ENCODE results near the gene PKDREJ. TPM values are rescaled to one million over a fixed set of nuclear protein-coding genes. Genes with fewer than 3 reads are reported as not detected.

The PKDREJ gene
- total and polyA plus RNA-seq, 2 of the 4 experiments (the other 2 are of a cell fraction): 0.02 TPM; not detected in 1

DNA sequence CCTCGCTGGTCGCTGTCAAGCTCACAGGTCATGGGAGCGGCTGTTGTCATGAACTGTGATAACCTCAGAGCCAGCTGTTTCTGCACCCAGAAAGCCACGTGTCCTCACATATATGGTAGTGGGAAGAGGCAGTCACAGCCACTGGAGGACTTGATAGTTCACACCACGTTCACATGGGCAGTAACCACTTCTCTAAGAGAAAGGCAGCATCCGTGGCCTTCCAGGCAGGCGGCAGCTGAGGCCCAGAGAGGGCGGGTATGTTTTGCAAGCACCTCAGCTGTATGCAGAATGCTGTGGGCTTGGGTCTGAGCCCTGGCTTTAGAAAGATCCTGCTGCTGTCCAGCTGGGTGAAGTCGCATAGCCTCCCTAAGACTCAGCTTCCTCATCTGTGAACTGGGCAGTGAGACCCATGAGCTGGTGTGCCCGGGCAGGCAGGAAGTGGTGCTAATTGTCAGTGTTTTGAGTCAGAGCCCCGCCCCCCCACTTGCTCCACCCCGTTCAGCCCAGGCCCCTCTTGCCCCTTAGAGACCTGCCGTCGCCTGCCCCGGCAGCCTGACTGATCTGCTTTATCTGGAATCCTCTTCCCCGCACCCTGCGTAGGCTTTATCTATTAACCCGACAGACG lies 18.0 kb upstream of the PKDREJ start:
- H2AK9ac ChIP-seq (replicated peaks; ENCODE audit: low read depth, low read length, poor library complexity): no peak overlapping the region
- no peak overlapping the region for H3K4ac ChIP-seq (ENCODE audit: low read depth, low read length)
- CTCF ChIA-PET: no interaction called here
- dilution Hi-C loops (cut with HindIII; ENCODE audit: low sequenced_read_pairs, unreplicated experiment) (no loop called here), intact Hi-C loops (cut with micrococcal nuclease) (no loop called here), in situ Hi-C loops (cut with MboI; ENCODE audit: low sequenced_read_pairs) (no loop called here)
- no peak overlapping the region for H3K56ac ChIP-seq (ENCODE audit: extremely low read depth, insufficient read depth, low read length)
- no peak overlapping the region for H3K18ac ChIP-seq (ENCODE audit: low read depth, low read length)
- no peak overlapping the region for H2BK15ac ChIP-seq (ENCODE audit: low read depth, low read length)
- no peak overlapping the region for H3K27ac ChIP-seq (ENCODE audit: insufficient read depth, low read length)
- H2BK5ac ChIP-seq (ENCODE audit: low read depth, low read length, poor library complexity, severe bottlenecking): no peak overlapping the region
- no peaks in the 10 kb centered on the region for H3K27me3 ChIP-seq (ENCODE audit: control insufficient read depth, insufficient read depth, low read length)
- BruUV-seq (replicated peaks): no TSS peak
- H2AK5ac ChIP-seq (ENCODE audit: low read depth, low read length): no peak overlapping the region
- H2BK120ac ChIP-seq (ENCODE audit: low read depth, low read length): no peak overlapping the region
- no peak overlapping the region for H3K4me3 ChIP-seq (ENCODE audit: insufficient read depth, low read depth, low read length)
- H3K4me1 ChIP-seq (ENCODE audit: control insufficient read depth, insufficient read depth, low read length): no peaks in the 10 kb centered on the region
- TF ChIP-seq POLR2A (IDR thresholded peaks at IDR 0.05; ENCODE audit: low read depth, low read length) (no peak), MXI1 (IDR thresholded peaks at IDR 0.05; ENCODE audit: borderline replicate concordance, low read depth, low read length) (no peak), CTCF (conservative IDR thresholded peaks at IDR 0.05; ENCODE audit: low read depth, low read length) (no peak), MAFK (IDR thresholded peaks at IDR 0.05; ENCODE audit: low read depth, low read length) (no peak), NFE2L2 (IDR thresholded peaks at IDR 0.05; ENCODE audit: low read depth, low read length) (no peak)
- WGBS, 2 experiments (ENCODE audit: extremely low coverage in 2 of 2, insufficient read length in 1 of 2): 88% methylated on average over 8 of the region's 19 CpGs; no CpG with 5 or more reads in 1 of the 2 experiments
- no peak overlapping the region for H2AFZ ChIP-seq (replicated peaks; ENCODE audit: low read length, poor library complexity)
- H3K9ac ChIP-seq (ENCODE audit: low read depth, low read length): no peak overlapping the region
- no peaks in the 10 kb centered on the region for H3K9me1 ChIP-seq (ENCODE audit: insufficient read depth, low read length)
- H4K8ac ChIP-seq (ENCODE audit: low read depth in 2 of 2, low read length in 2 of 2): no peak overlapping the region
- H3K4me2 ChIP-seq (ENCODE audit: low read depth, low read length): no peak overlapping the region
- DNase-seq (no peak), ATAC-seq (ENCODE audit: low read depth) (no peak)
- H3K79me1 ChIP-seq (ENCODE audit: low read depth in 1 of 2, low read length in 2 of 2): no peaks in the 10 kb centered on the region; a peak in 1 of 4 replicates
- H4K20me1 ChIP-seq (ENCODE audit: insufficient read depth, low read length): no peaks in the 10 kb centered on the region
- H2BK20ac ChIP-seq (ENCODE audit: low read depth, low read length): no peak overlapping the region
- H3K36me3 ChIP-seq (ENCODE audit: control insufficient read depth, insufficient read depth, low read length): peaks cover 72% of the 10 kb centered on the region
- no peak overlapping the region for H4K91ac ChIP-seq (ENCODE audit: insufficient read depth, low read depth, low read length)
- no peak overlapping the region for H3K23ac ChIP-seq (ENCODE audit: low read depth, low read length)
- H3K14ac ChIP-seq (replicated peaks; ENCODE audit: low read depth, low read length): no peak overlapping the region
- POLR2A ChIA-PET (ENCODE audit: unreplicated experiment): no interaction called here
- H3K9me3 ChIP-seq (ENCODE audit: control insufficient read depth, insufficient read depth, low read length): no peaks in the 10 kb centered on the region
- no peak overlapping the region for H4K5ac ChIP-seq (ENCODE audit: low read depth, low read length)
